ENCODE measurements around the gene SHISA9. TPM values are rescaled to one million over a fixed set of nuclear protein-coding genes. Genes with fewer than 3 reads are reported as not detected.

SHISA9 gene
- polyA plus RNA-seq, 1 of the 3 experiments (the other 2 are of a cell fraction), result 0.02 TPM

GRCh38 chr16:13081825-13082331 is 180.5 kb downstream of the SHISA9 start:
- TF ChIP-seq EP300 (IDR thresholded peaks at IDR 0.05; ENCODE audit: borderline replicate concordance in 1 of 2, low read depth in 1 of 2, low read length in 1 of 2) (no peak), USF2 (IDR thresholded peaks at IDR 0.05; ENCODE audit: borderline replicate concordance, low read depth, low read length) (no peak), CHD2 (IDR thresholded peaks at IDR 0.05; ENCODE audit: low read length, partially characterized antibody) (no peak), FOXJ3 (CRISPR knock-in tag; IDR thresholded peaks at IDR 0.05) (no peak), IRF3 (IDR thresholded peaks at IDR 0.05; ENCODE audit: low read depth, low read length) (no peak), RXRA (IDR thresholded peaks at IDR 0.05; ENCODE audit: borderline replicate concordance, low read depth) (no peak), RFX5 (IDR thresholded peaks at IDR 0.05; ENCODE audit: low read length) (no peak), MEF2A (IDR thresholded peaks at IDR 0.05; ENCODE audit: borderline replicate concordance, low read depth) (no peak), FOXM1 (IDR thresholded peaks at IDR 0.05; ENCODE audit: low read depth) (no peak), CTCF (IDR thresholded peaks at IDR 0.05) (no peak), MAX (IDR thresholded peaks at IDR 0.05; ENCODE audit: low read depth) (no peak), REST (IDR thresholded peaks at IDR 0.05; ENCODE audit: low read depth, low read length) (no peak), NFIC (IDR thresholded peaks at IDR 0.05; ENCODE audit: borderline replicate concordance) (no peak), MXI1 (IDR thresholded peaks at IDR 0.05; ENCODE audit: low read depth, low read length) (no peak), PBX3 (IDR thresholded peaks at IDR 0.05) (no peak), TAF1 (IDR thresholded peaks at IDR 0.05; ENCODE audit: borderline replicate concordance, low read depth, low read length) (no peak), GABPA (IDR thresholded peaks at IDR 0.05; ENCODE audit: low read depth) (no peak), GATA2 (CRISPR knock-in tag; IDR thresholded peaks at IDR 0.05) (no peak), EZH2phosphoT487 (IDR thresholded peaks at IDR 0.05; ENCODE audit: borderline replicate concordance, low read depth) (no peak)
- H3K9me2 ChIP-seq, result no peaks in the 10 kb centered on the region
- H3F3A ChIP-seq (replicated peaks; ENCODE audit: insufficient read depth), result no peaks in the 10 kb centered on the region
- no peak overlapping the region for H2AFZ ChIP-seq (ENCODE audit: low read depth)
- H3K36me3 ChIP-seq (replicated peaks in 1 of 2; ENCODE audit: control insufficient read depth in 1 of 2, insufficient read depth in 2 of 2, low read length in 1 of 2), result no peaks in the 10 kb centered on the region
- ChIA-PET CTCF (no interaction called here), POLR2A (no interaction called here)
- no peak overlapping the region for H3K4me3 ChIP-seq (ENCODE audit: low read depth in 2 of 2, low read length in 1 of 2)
- H4K20me1 ChIP-seq (ENCODE audit: insufficient read depth), result no peaks in the 10 kb centered on the region
- no peak overlapping the region for H3K9ac ChIP-seq
- H3K4me1 ChIP-seq (ENCODE audit: control insufficient read depth in 1 of 2, insufficient read depth in 2 of 2, low read depth in 1 of 2, low read length in 1 of 2), result no peaks in the 10 kb centered on the region
- H3K27ac ChIP-seq (ENCODE audit: low read depth in 2 of 2, low read length in 1 of 2), result no peak overlapping the region
- H3K79me2 ChIP-seq (ENCODE audit: insufficient read depth), result no peaks in the 10 kb centered on the region
- H3K9me3 ChIP-seq, result no peaks in the 10 kb centered on the region
- WGBS (ENCODE audit: low lambda C conversion rate), result 45% methylated on average over 5 of the region's 5 CpGs
- H3K4me2 ChIP-seq, result no peak overlapping the region
- DNase-seq, result no peak
- no peaks in the 10 kb centered on the region for H3K27me3 ChIP-seq (ENCODE audit: insufficient read depth)

Data from SK-N-SH (cell line).